ENCODE data around the gene GLRX. TPM values are rescaled to one million over a fixed set of nuclear protein-coding genes. Genes with fewer than 3 reads are reported as not detected.
A peak's percentile ranks its signal among the peaks of the same experiment; 100 is the strongest.

The GLRX gene
- total and polyA plus RNA-seq, 2 donors (not counting 1 experiment from before 2014, with no cell fraction given): 91.8 to 429 TPM

GRCh38 chr5:95850391-95850894 lies 27.9 kb upstream of the GLRX start:
- H3K9me3 ChIP-seq (ENCODE audit: control insufficient read depth, insufficient read depth, low read depth, low read length): no peaks in the 10 kb centered on the region
- no peaks in the 10 kb centered on the region for H3K27me3 ChIP-seq (ENCODE audit: control insufficient read depth, insufficient read depth, low read length)
- no peak overlapping the region for H3K9ac ChIP-seq (ENCODE audit: insufficient read depth, low read length)
- H3K4me1 ChIP-seq (ENCODE audit: control insufficient read depth, extremely low read depth, insufficient read depth, low read length): no peaks in the 10 kb centered on the region
- H4K20me1 ChIP-seq (ENCODE audit: control insufficient read depth, extremely low read depth, insufficient read depth, low read length): no peaks in the 10 kb centered on the region
- DNase-seq (ENCODE audit: low read depth in 2 of 2): peak in 1 of 2 donors; percentile 73
- H3K4me3 ChIP-seq (replicated peaks in 1 of 4; ENCODE audit: control extremely low read depth in 1 of 4, insufficient read depth in 1 of 4, low read depth in 3 of 4, low read length in 4 of 4): no peak overlapping the region
- H3K4me2 ChIP-seq (ENCODE audit: extremely low read depth, insufficient read depth, low read length): no peak overlapping the region
- peak overlapping the region; percentile 19 for H2AFZ ChIP-seq (ENCODE audit: low read length)
- TF ChIP-seq EZH2 (IDR thresholded peaks at IDR 0.05; ENCODE audit: low read length, missing control alignments): no peak
- TF ChIP-seq, protein P1, sequence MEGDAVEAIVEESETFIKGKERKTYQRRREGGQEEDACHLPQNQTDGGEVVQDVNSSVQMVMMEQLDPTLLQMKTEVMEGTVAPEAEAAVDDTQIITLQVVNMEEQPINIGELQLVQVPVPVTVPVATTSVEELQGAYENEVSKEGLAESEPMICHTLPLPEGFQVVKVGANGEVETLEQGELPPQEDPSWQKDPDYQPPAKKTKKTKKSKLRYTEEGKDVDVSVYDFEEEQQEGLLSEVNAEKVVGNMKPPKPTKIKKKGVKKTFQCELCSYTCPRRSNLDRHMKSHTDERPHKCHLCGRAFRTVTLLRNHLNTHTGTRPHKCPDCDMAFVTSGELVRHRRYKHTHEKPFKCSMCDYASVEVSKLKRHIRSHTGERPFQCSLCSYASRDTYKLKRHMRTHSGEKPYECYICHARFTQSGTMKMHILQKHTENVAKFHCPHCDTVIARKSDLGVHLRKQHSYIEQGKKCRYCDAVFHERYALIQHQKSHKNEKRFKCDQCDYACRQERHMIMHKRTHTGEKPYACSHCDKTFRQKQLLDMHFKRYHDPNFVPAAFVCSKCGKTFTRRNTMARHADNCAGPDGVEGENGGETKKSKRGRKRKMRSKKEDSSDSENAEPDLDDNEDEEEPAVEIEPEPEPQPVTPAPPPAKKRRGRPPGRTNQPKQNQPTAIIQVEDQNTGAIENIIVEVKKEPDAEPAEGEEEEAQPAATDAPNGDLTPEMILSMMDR (conservative IDR thresholded peaks at IDR 0.05 in 1 of 2, IDR thresholded peaks at IDR 0.05 in 1 of 2; ENCODE audit: low read depth in 1 of 2, low read length in 2 of 2): no peak
- no peaks in the 10 kb centered on the region for H3K36me3 ChIP-seq (ENCODE audit: control insufficient read depth, insufficient read depth, low read length)
- H3K79me2 ChIP-seq (ENCODE audit: control insufficient read depth, insufficient read depth, low read length): no peaks in the 10 kb centered on the region
- no peak overlapping the region for H3K27ac ChIP-seq (ENCODE audit: insufficient read depth, low read length)

- H4K20me1 ChIP-seq (ENCODE audit: control insufficient read depth, extremely low read depth, insufficient read depth, low read length): no peaks in the 10 kb centered on the region
- H3K4me2 ChIP-seq (ENCODE audit: extremely low read depth, insufficient read depth, low read length): no peak overlapping the region
- no peak overlapping the region for H3K9ac ChIP-seq (ENCODE audit: insufficient read depth, low read length)
- no peak overlapping the region for H2AFZ ChIP-seq (ENCODE audit: low read length)
- H3K9me3 ChIP-seq (ENCODE audit: control insufficient read depth, insufficient read depth, low read depth, low read length): no peaks in the 10 kb centered on the region
- DNase-seq (ENCODE audit: low read depth in 2 of 2): peak in 1 of 2 donors; percentile 48
- TF ChIP-seq, protein P1 (conservative IDR thresholded peaks at IDR 0.05 in 1 of 2, IDR thresholded peaks at IDR 0.05 in 1 of 2; ENCODE audit: low read depth in 1 of 2, low read length in 2 of 2): no peak
- no peak for TF ChIP-seq EZH2 (IDR thresholded peaks at IDR 0.05; ENCODE audit: low read length, missing control alignments)
- no peaks in the 10 kb centered on the region for H3K79me2 ChIP-seq (ENCODE audit: control insufficient read depth, insufficient read depth, low read length)
- H3K27me3 ChIP-seq (ENCODE audit: control insufficient read depth, insufficient read depth, low read length): no peaks in the 10 kb centered on the region
- no peaks in the 10 kb centered on the region for H3K36me3 ChIP-seq (ENCODE audit: control insufficient read depth, insufficient read depth, low read length)
- no peak overlapping the region for H3K27ac ChIP-seq (ENCODE audit: insufficient read depth, low read length)
- H3K4me3 ChIP-seq (replicated peaks in 1 of 4; ENCODE audit: control extremely low read depth in 1 of 4, insufficient read depth in 1 of 4, low read depth in 3 of 4, low read length in 4 of 4): no peak overlapping the region
- no peaks in the 10 kb centered on the region for H3K4me1 ChIP-seq (ENCODE audit: control insufficient read depth, extremely low read depth, insufficient read depth, low read length)
Observed at GRCh38 chr5:95848701-95849100, 26.2 kb upstream of the GLRX start.

GRCh38 chr5:95847261-95847592 lies 24.7 kb upstream of the GLRX start:
- TF ChIP-seq, protein P1 (conservative IDR thresholded peaks at IDR 0.05 in 1 of 2, IDR thresholded peaks at IDR 0.05 in 1 of 2; ENCODE audit: low read depth in 1 of 2, low read length in 2 of 2): no peak
- no peak for TF ChIP-seq EZH2 (IDR thresholded peaks at IDR 0.05; ENCODE audit: low read length, missing control alignments)
- Histone ChIP-seq H3K27ac (ENCODE audit: insufficient read depth, low read length) (no peak overlapping the region), H3K9me3 (ENCODE audit: control insufficient read depth, insufficient read depth, low read depth, low read length) (no peaks in the 10 kb centered on the region), H3K4me2 (ENCODE audit: extremely low read depth, insufficient read depth, low read length) (no peak overlapping the region), H2AFZ (ENCODE audit: low read length) (no peak overlapping the region), H3K9ac (ENCODE audit: insufficient read depth, low read length) (no peak overlapping the region), H3K4me3 (replicated peaks in 1 of 4; ENCODE audit: control extremely low read depth in 1 of 4, insufficient read depth in 1 of 4, low read depth in 3 of 4, low read length in 4 of 4) (no peak overlapping the region), H4K20me1 (ENCODE audit: control insufficient read depth, extremely low read depth, insufficient read depth, low read length) (no peaks in the 10 kb centered on the region), H3K4me1 (ENCODE audit: control insufficient read depth, extremely low read depth, insufficient read depth, low read length) (peaks cover 6% of the 10 kb centered on the region), H3K27me3 (ENCODE audit: control insufficient read depth, insufficient read depth, low read length) (no peaks in the 10 kb centered on the region), H3K79me2 (ENCODE audit: control insufficient read depth, insufficient read depth, low read length) (no peaks in the 10 kb centered on the region), H3K36me3 (ENCODE audit: control insufficient read depth, insufficient read depth, low read length) (no peaks in the 10 kb centered on the region)
- no peak for DNase-seq (ENCODE audit: low read depth in 2 of 2)
